ENCODE data around the gene ST8SIA5.

Gene ST8SIA5

DNA sequence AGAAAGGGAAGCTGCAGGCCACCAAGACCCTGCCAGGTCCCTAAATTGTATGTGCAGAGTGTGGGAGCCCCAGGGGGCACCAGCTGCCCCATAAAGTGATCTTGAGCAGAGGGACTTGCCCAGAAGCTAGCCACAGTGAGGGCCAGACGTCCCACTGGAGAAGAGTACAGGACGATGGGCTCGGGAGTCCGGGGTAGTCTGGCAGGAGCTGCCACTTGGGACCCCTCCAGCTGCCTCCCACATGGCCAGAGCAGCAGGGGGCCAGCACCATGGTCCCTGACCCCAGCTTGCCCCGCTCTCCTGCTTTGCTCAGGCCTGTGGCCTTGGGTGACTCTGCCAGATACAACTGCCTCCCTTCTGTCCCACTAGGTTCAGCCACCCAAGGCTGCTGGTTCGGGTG, 88.2 kb downstream of the ST8SIA5 start:
- DNase-seq (ENCODE audit: low read depth), result no peak

DNA sequence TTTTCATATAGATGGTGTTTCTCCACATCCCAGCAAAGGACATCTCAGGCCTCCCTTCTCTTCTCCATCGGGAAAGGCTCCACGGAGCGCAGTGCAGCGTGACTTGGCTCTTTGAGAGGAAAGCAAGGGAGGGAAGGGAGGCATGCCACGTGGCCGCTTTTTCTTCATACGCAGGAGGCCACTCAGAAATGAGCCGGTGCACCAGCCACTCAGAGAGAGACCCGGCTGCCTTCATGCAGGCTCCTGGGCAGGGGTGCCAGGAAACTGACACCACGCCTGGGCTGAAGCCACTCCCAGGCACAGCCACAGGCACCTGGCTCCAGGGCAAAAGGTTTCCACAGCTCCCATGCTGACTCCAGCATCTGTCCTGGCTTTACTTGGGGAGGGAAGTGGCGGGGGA, 88.7 kb downstream of the ST8SIA5 start:
- no peak for DNase-seq (ENCODE audit: low read depth)

GRCh38 chr18:46663539-46663938, 93.3 kb downstream of the ST8SIA5 start:
- no peak for DNase-seq (ENCODE audit: low read depth)

DNA sequence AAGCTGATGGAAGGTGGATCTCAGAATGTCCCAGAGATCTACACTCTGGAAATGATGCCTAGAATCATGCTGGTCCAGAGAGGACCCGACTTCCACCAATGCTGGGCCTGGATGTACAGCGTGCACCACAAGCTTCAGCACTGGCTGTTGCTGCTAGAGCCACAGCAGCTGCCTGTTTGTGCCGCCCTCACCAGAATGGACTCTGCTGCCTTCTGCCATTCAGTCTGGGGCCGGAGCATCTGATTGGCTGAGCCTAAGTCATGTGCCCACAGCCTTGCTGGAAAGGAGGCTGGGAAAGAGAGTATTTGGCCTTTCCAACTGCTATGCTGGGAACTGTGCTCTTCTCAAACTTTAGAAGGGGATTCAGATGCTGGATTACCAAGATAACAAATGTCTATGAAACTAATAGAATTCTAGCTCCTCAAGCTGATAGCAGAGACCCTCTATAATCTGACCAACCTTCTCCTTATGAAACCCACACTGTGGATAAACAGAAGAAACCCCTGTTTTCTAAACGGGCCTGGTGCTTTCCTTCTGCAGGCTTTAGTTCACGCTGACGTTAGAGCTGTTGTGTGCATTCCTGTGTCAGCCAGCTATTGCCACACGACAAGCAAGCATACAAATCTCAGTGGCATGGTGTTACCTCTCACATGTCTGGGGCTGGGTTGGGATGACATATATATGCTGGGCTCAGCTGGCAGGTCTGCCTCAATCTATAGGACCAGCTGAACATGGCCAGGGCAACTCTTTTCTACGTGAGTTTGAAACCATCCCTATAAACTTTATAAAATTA, 95.7 kb downstream of the ST8SIA5 start:
- no peak for DNase-seq (ENCODE audit: low read depth)

DNA sequence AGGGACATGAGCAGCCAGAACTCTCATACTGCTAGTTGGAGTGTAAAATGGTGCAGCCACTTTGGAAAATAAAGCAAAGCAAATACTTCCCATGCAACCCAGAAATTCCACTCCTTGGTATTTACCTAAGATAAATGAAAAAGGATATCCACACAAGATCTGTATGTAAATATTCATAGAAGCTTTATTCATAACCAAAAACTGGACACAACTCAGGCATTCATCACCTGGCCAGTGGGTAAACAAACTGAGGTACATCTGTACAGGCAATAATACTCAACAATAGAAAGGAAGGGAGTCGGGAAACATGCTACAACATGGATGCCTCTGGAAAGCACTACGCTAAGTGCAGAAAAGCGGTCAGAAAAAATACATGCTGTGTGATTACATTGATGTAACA, 97.4 kb downstream of the ST8SIA5 start:
- DNase-seq (ENCODE audit: low read depth), result no peak

GRCh38 chr18:46657115-46657955, 99.5 kb downstream of the ST8SIA5 start, which contains the start of gene LOXHD1:
Gene LOXHD1, minus strand, starts transcription at chr18:46657220. Its CDS starts 187 bp downstream, at chr18:46657033.
- no peak for DNase-seq (ENCODE audit: low read depth)

DNA sequence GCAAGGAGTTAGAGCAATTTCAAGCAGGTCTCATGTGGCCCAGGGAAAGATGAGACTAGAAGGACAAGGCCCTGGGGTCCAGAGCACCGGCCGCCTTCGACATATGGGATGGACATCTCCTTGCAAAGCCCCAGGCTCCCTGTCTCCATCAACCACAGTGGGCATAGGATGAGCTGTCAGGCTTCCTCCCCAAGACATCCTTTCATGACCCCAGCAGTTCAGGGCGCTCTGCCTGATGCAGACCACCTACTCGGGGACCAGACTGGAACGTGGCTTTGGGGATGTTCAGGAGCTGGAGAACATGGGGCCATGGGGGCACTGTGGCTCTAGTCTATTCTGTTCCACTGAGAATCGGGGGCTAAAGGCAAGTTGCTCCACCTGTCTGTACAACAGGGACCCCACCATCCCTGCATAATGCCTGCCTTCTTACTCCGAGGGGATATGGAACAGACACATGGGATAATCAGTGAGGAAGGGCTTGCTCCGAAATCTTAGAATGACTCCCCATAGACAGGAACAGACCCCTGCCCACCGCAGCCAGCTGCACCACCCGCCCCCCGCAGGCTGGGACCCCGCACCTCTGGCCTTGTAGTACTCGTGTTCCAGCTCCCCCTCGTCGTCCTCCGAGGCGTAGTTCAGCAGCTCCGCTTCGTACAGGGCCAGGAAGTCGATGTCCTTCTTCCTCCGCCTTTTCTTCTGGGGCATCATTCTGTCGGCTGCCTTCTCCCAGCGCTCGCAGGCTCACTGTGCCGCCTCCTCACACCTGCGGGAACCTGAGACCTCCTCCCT, 100.3 kb downstream of the ST8SIA5 start:
- no peak for DNase-seq (ENCODE audit: low read depth)

DNA sequence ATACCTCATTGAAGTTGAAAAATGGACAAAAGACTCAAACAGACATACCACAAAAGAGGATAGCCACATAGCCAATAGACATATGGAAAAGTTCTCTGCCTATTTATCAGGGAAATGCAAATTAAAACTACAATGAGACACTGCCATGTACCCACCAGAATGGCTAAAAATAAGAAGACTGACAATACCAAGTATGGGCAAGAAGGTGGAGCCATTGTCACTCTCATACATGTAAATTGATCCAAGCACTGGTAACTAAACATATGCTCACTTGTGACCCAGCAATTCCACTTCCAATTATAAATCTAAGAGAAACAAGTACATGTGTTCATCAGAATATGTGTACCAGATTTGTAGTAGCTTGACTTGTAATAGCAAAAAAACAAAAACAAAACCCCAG, 104.5 kb downstream of the ST8SIA5 start:
- no peak for DNase-seq (ENCODE audit: low read depth)

DNA sequence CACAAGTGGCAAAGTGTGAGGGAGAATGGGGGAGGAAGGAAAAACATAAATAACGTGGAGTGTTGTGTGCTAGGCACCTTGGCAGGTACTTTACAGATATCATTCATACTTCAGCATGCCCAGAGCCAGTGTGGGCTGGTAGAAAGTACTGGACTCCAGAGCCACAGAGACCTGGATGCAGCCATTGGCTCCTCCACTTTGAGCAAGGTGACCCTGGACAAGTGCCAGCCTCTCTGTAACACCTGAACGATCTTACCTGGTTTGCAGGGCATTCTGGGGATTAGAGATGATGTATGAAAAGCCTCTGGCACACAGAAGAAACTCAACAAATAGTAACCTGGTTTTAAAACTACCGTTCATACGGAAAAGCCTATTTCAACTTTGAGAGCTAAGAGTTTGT, 106.2 kb downstream of the ST8SIA5 start:
- DNase-seq (ENCODE audit: low read depth), result no peak

- no peak for DNase-seq (ENCODE audit: low read depth)
Observed at GRCh38 chr18:46649071-46649862, 107.6 kb downstream of the ST8SIA5 start.

- DNase-seq (ENCODE audit: low read depth), result no peak
Observed at GRCh38 chr18:46646468-46646867, 110.4 kb downstream of the ST8SIA5 start.

DNA sequence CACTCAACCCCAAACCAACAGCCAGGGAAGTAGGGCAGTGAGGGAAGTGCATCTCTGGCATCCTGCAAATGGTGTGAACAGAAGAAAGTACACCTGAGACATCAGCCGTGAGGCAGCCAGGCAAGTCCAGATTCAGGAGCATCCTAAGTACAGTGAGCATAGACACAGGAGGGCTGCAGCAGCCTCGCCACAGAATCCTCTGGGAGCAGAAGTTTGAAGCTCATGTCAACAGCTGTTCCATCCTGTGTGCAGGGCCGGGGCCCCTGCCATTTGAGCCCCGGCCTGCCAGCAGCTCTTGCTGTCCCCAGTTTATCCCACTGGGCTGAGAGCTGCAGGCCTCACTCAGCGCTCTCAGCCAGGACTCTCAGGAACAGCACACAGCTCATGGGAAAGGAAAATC, 114.3 kb downstream of the ST8SIA5 start:
- DNase-seq (ENCODE audit: low read depth), result no peak

DNA sequence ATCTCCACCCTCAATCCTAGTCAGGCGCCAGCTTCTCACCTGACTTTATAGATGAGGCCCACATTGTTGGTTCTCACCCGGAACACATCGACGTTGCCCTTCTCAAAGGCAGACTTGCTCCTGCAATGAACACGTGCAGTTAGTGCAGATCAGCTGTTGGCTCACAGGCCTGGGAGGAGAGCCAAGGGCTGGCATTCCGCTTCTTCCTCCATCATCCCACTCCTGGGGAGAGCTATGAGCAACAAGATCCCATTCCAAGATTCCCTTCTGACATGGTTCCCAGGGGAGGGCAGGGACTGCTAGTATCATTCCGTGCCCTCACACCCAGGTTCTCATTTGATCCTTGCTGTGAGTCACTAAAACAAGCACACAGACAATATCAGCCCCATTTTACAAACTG, 114.9 kb downstream of the ST8SIA5 start:
- DNase-seq (ENCODE audit: low read depth), result no peak

DNA sequence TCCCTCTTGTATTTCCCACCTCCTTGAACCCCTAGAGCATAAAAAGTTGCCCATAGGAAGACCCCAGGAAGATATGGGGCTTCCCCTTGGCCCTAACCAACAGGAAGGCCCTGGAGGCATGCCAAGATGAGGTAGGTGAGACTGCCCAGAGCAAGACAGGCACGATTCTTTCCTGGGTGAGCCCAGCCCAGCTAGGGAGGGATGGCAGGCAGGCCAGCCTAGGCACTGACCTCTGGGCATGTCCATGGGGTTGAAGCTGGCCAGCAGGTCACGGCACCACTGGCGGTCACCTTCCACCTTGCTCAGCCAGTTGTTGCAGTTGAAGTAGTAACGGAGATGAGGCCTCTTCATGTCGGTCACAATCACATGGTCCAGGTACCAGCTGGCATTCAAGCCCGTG, 117.5 kb downstream of the ST8SIA5 start:
- no peak for DNase-seq (ENCODE audit: low read depth)

DNA sequence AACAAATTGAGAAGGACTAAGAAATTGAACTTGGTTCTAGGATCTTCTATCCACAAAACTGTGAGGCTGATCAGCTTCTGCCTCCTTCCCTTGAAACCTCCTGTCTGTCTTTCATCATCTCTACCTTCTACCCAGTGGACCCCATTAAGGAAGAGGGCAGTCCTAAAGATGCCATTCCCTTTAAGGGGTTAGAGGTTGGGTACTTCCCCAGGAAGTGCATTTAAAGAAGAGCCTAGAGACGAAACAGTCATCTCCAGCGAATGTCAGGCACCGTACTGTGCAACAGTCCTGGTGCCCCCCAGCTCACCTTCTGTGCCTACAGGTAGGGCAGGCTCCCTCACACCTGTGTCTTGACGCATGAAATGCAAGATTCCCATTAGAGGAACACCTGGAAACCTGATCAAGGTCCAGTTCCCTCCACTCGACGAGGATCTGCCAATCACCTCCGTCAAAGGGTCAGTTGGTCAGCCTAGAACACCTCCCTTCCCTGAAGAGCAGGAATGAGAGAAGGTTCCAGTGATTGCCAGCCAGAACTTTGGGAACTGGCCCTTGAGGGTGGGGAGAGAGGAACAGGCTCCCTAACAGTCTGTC, 120.7 kb downstream of the ST8SIA5 start:
- no peak for DNase-seq (ENCODE audit: low read depth)

DNA sequence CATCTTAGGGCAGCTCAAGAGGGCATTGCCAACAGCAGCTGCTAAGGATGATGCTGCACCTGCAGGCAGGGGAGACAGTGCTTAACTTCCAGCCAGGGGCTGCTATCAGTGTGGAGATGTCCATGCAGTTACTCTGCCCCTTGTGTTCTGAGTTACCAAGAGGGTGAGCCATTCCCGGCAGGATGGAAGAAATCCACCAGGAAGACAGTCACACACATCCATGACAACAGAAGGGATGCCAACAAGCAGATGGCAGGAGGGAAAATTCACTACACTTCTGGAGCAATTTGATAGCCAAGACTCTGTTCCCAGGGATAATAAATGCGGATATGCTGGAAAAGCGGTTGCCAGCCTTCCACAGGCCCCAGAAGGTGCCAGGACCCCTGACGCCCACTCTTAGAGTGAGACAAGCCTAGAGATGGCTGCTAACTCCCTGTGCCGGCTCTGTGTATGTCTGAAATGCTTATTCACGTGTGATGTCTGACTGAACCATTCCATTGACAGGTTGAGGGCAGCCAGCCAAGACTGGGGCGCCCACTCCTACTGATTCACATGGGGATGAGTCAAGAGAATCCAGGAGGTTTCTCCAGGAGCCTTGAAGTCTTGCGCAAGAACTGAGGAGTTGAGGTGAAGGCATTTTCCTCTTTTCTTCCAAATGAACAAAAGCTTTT, 124.3 kb downstream of the ST8SIA5 start:
- no peak for DNase-seq (ENCODE audit: low read depth)

DNA sequence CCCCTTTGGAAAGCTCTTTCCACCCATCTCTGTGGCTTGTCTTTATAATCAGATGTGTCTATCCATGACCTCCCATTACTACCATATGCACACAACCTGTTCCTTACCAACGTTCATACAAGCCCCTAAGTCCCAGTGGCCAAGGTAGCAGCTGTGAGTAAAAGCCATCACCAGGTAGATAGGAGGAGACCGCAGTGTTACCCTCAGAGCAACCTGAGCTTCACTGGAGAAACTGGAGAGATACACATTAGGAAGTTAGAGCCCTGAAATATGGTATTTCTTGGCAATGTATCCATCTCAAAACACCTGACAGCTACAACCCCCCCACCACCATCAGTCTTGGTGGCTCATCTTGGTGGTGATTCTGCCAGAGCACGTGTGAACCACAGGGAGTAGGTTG, 125.9 kb downstream of the ST8SIA5 start:
- no peak for DNase-seq (ENCODE audit: low read depth)

GRCh38 chr18:46630160-46630559, 126.7 kb downstream of the ST8SIA5 start:
- DNase-seq (ENCODE audit: low read depth), result no peak

DNA sequence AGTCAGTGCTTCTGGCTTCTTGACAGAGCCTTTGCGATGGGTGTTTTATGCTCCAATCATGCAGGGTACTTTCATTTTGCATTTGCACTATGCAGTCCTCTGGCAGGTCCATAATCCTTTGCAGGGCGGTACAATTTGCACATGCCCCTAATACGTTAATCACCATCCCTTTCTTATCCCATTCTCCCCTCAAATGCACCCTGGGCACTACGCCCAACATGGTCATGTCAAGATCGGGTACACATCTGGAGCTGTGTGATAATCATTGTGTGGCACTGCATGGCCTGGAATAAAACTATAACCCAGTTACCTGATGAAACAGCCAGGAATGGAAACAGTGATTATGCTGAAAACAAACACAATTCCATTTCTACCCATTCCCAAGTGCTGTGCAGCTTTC, 127.5 kb downstream of the ST8SIA5 start:
- DNase-seq (ENCODE audit: low read depth), result no peak

DNA sequence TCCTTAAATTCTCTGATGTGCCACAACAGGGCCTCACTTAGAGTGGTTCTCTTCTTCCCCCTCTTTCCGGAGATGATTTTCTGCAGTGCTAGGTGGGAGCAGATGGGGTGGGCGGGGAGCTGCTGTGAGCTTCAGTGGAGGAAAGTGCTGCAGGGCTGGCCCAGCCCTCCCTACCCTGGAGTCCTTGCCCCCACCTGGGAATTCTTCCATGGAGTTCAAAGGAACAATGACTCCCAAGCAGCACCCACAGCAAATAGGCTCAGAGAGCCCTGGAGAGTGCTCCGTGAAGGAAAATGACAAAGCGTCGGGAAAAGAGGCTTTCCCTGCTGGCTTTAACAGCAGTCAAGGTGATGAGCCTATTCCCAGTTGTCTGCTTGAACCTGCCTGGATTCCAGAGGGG, 128.6 kb downstream of the ST8SIA5 start:
- no peak for DNase-seq (ENCODE audit: low read depth)

DNA sequence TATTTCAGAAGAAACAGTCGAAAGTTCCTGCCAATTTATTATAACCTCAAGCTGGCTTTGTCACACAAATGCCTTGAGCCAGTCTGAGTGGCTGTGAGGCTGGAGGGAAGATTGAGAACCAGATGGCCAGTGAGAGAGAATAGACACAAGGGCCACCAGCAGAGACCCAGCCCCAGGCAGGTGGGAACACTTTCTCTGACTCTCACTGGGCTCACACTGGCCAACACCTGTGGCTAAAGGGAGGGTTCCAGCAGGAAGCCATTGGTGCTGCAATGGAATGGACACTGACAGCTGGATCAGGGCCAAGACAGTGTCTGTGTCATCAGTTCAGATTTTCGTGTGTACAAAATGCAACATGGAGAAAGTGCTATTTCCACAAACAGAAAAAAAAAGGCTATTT, 129.7 kb downstream of the ST8SIA5 start:
- no peak for DNase-seq (ENCODE audit: low read depth)

Data from GM04503 (cell line).